ENCODE measurements around the gene CCDC97.
"Not testable (repeated sequence)": the region's sequence is repeated elsewhere in the genome, so short reads cannot be mapped to it uniquely, and the experiment has no call there.

The CCDC97 gene

DNA sequence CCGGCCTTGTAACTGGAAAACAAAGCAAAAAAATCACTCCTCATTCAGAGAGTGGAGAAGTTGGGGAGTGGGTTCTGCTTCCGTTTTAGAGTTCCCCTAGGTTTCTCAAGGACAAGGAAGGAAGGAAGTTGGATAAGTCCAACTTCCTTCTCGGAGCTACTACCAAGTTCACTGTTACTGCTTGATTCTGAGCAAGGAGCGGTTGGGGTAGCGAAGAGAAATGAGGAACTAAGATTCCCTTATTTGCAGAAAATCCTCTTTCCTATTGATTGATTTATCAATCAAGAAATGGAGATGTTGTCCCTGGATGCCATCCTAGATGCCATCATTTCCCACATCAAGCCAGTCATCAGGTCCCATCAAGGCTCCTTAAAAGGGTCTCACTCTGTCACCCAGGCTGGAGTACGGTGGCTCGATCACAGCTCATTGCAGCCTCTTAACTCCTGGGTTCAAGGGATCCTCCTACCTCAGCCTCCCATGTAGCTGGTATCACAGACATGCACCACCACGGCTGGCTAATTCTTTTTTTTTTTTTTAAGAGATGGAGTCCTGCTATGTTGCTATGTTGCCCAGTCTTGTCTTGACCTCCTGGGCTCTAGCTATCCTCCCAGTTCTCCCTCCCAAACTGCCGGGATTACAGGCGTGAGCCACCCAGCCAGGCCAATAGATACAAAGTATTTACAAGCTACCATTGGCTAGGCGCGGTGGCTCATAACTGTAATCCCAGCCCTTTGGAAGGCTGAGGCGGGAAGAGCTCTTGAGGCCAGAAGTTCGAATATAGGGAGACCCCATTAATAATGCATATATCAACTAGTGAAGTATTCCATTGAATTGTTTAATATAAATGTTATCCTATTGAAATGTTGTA lies 54.8 kb downstream of the CCDC97 start:
- no peak for DNase-seq (ENCODE audit: low spot score)

DNA sequence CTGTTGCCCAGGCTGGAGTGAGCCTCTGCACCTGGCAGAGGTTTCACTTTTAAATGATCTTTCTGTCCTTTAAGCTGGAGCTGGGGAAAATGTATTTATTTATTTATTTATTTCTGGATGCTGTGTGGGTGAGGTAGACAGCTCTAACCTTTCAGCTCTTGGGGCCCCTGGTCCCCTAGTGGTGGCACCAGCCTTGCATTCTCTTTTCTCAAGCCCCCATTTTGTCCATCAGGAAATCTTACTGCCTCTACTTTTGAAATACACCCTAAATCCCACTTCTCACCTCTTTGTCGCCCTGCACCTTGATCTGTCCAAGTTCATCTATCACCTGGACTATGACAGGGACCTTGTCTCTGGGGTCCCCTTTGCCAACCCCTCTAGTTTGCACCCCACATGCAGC lies 56.1 kb downstream of the CCDC97 start:
- no peak for DNase-seq (ENCODE audit: low spot score)

DNA sequence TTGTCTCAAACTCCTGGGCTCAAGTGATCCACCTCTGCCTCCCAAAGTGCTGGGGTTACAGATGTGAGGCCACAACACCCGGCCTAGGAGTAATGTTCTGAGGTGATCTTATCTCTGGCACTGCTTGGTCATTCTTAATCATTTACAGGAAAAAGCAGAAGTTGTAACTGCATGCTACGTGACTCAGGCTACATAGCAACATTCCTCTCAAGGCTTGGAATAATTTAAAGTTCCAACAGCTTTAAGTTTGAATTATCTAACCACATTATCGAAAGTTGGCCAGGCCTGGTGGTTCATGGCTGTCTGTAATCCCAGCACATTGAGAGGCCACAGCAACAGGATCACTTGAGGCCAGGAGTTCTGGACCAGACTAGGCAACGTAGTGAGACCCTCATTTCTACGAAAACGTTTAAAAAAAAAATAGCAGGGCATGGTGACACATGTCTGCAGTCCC lies 57.9 kb downstream of the CCDC97 start:
- no peak for DNase-seq (ENCODE audit: low spot score)

DNA sequence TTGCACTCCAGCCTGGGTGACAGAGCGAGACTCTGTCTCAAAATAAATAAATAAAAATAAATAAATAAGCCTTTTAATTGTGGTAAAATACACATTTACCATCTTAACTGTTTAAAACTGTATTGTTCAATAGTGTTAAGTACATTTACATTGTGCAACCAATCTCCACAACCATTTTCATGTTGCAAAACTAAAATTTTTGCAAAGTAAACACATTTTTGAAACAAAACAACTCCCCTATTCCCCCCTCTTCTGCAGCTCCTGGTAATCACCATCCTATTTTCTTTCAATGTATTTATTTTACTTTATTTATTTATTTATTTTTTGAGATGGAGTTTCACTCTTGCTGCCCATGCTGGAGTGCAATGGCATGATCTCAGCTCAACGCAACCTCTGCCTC lies 59.8 kb downstream of the CCDC97 start:
- no peak for DNase-seq (ENCODE audit: low spot score)

DNA sequence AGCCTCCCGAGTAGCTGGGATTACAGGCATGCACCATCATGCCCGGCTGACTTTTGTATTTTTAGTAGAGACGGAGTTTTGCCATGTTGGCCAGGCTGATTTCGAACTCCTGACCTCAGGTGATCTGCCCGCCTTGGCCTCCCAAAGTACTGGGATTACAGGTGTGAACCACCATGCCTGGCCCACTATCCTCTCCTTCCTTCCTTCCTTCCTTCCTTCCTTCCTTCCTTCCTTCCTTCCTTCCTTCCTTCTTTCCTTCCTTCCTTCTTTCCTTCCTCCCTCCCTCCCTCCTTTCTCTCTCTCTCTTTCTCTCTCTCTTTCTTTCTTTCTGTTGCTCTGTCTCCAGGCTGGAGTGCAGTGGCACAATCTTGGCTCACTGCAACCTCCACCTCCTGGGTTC lies 61.1 kb downstream of the CCDC97 start:
- not testable (repeated sequence) for DNase-seq (ENCODE audit: low spot score)

DNA sequence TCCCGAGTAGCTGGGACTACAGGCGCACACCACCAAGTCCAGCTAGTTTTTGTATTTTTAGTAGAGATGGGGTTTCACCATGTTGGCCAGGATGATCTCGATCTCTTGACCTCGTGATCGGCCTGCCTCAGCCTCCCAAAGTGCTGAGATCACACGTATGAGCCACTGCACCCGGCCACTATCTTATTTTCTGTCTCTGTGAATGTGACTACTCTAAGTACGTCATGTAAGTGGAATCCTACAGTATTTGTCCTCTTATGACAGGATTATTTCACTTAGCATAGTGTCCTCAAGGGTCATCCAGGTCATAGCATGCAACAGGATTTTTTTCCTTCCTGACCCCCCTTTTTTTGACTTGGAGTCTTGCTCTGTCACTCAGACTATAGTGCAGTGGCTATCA lies 61.6 kb downstream of the CCDC97 start:
- DNase-seq (ENCODE audit: low spot score), result no peak

DNA sequence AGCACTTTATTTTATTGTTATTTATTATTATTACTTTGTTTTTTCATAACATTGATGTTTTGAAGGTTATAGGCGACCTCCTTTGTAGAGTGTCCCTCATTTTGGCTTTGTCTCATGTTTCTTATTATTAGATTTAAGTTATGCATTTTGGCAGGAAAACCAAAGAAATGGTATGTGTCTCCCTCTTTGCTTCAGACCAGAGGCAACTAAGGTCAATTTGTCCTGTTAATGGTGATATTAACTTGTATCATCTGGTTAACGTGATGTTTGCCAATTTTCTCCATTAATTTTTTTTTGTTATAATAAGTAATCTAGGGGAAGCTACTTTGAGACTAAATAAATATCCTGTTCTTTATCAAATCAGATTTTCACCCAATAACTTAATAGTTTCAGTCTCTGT lies 62.5 kb downstream of the CCDC97 start:
- DNase-seq (ENCODE audit: low spot score), result no peak

DNA sequence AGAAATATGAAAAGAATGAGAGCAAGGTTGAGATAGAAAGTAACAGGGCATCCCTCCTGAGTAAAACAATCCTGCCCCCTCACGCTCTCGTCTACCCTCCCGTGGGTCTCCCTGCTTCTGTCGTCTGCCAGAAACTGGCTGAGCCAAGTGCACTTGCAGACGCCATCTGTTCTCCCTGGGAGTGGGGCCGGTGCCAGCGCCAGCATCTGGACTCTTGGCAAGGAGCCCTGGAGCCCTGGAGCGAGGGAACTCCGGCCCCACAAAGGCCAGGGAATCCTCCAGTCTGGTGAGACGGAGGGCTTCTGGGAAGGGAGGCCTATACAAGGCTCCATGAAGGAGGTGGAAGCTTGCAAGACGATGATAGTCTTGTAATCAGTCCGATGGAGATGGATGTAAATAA lies 64.0 kb downstream of the CCDC97 start:
- no peak for DNase-seq (ENCODE audit: low spot score)
